Ishikawa (cell line): ENCODE results near the gene STT3B.

Source experiments
- EP300 ChIP-seq: IDR thresholded peaks from 2 replicates; pipeline ENCODE4 v1.6.1; 2012; ENCODE audit warnings: borderline replicate concordance
- RAD21 ChIP-seq: IDR thresholded peaks from 2 replicates; pipeline ENCODE4 v1.6.1; 2012; ENCODE audit warnings: low read depth
- TF ChIP-seq, protein P1 (sequence below): IDR thresholded peaks from 2 replicates; pipeline ENCODE4 v1.6.1; 2012; ENCODE audit warnings: low read depth, mild to moderate bottlenecking

DNA sequence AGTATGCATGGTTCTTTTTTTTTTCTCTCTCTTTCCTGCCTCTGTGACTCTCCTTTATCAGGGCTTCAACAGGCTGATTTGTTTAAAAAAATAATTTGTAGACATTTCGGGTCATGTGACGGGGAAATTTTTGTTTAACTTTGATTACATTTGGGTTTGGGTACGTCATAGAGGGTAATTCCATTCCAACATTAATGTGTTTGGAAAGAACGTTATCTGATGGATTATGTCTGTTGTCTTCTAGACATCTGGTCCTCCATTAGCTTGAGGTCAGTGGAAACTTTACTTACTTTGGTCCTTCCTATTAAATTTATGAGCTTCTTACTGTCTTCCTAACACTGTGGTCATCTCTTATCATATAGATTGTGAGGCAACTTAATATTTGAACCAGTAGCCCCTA lies 80.9 kb downstream of the STT3B start:
- TF ChIP-seq EP300, result no peak
- TF ChIP-seq RAD21, result no peak
- TF ChIP-seq, protein P1, sequence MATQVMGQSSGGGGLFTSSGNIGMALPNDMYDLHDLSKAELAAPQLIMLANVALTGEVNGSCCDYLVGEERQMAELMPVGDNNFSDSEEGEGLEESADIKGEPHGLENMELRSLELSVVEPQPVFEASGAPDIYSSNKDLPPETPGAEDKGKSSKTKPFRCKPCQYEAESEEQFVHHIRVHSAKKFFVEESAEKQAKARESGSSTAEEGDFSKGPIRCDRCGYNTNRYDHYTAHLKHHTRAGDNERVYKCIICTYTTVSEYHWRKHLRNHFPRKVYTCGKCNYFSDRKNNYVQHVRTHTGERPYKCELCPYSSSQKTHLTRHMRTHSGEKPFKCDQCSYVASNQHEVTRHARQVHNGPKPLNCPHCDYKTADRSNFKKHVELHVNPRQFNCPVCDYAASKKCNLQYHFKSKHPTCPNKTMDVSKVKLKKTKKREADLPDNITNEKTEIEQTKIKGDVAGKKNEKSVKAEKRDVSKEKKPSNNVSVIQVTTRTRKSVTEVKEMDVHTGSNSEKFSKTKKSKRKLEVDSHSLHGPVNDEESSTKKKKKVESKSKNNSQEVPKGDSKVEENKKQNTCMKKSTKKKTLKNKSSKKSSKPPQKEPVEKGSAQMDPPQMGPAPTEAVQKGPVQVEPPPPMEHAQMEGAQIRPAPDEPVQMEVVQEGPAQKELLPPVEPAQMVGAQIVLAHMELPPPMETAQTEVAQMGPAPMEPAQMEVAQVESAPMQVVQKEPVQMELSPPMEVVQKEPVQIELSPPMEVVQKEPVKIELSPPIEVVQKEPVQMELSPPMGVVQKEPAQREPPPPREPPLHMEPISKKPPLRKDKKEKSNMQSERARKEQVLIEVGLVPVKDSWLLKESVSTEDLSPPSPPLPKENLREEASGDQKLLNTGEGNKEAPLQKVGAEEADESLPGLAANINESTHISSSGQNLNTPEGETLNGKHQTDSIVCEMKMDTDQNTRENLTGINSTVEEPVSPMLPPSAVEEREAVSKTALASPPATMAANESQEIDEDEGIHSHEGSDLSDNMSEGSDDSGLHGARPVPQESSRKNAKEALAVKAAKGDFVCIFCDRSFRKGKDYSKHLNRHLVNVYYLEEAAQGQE, result no peak
